H1 (cell line): ENCODE results near the gene TMEM40. TPM values are rescaled to one million over a fixed set of nuclear protein-coding genes. Genes with fewer than 3 reads are reported as not detected.

Experiments
- CTCF ChIA-PET: fragments of 300-600 bp; sonication (Branson Sonifier 250); formaldehyde crosslinking; loops from one replicate; lab custom pipeline; 2021; ENCODE audit not compliant: partially characterized antibody; lab: Charles Lee
- POLR2A ChIA-PET: fragments of 300-600 bp; sonication (Branson Sonifier 250); formaldehyde crosslinking; loops from one replicate; lab custom pipeline; 2021; ENCODE audit warnings: inconsistent platforms; ENCODE audit not compliant: partially characterized antibody; lab: Charles Lee
- DNase-seq, 2 experiments: peaks; one replicate each; pipeline versions ENCODE4 v3.0.0 to v3.0.0-alpha.2; 2010 to 2022; ENCODE audit warnings: low spot score in 2 of 2, low read depth in 1 of 2, mixed read lengths in 1 of 2
- FAIRE-seq: peaks from 2 replicates; lab custom pipeline; 2011; peaks lifted over from hg19 to GRCh38; lab: Jason Lieb, UNC
- H2AFZ ChIP-seq: 2 replicates; pipeline ENCODE4 v1.8.1; 2012; ENCODE audit warnings: low read length, inconsistent platforms
- H2AK5ac ChIP-seq: 2 replicates; pipeline ENCODE4 v1.6.1; 2013; ENCODE audit warnings: low read depth, low read length
- H2BK120ac ChIP-seq: replicated peaks from 2 replicates; pipeline ENCODE3; 2013; ENCODE audit warnings: low read depth, low read length, inconsistent platforms
- H2BK12ac ChIP-seq: 2 replicates; pipeline ENCODE4 v1.6.1; 2013; ENCODE audit warnings: low read depth, low read length
- H2BK15ac ChIP-seq: 2 replicates; pipeline ENCODE4 v1.6.1; 2013; ENCODE audit warnings: low read length
- H2BK20ac ChIP-seq: 2 replicates; pipeline ENCODE4 v1.6.1; 2013; ENCODE audit warnings: low read length
- H2BK5ac ChIP-seq: 2 replicates; pipeline ENCODE4 v1.6.1; 2013; ENCODE audit warnings: low read depth, low read length
- H3K14ac ChIP-seq: 2 replicates; pipeline ENCODE4 v1.6.1; 2013; ENCODE audit warnings: inconsistent platforms; ENCODE audit not compliant: insufficient read length
- H3K18ac ChIP-seq: 2 replicates; pipeline ENCODE4 v1.6.1; 2013; ENCODE audit warnings: low read length; ENCODE audit errors: extremely low read depth
- H3K23ac ChIP-seq: 2 replicates; pipeline ENCODE4 v1.6.1; 2013; ENCODE audit warnings: inconsistent platforms; ENCODE audit not compliant: insufficient read length
- H3K23me2 ChIP-seq: 2 replicates; pipeline ENCODE4 v1.6.1; 2013; ENCODE audit warnings: low read depth, low read length
- H3K27ac ChIP-seq: 2 replicates; pipeline ENCODE4 v1.6.1; 2011; ENCODE audit warnings: low read depth, low read length, inconsistent platforms
- H3K27me3 ChIP-seq, 4 experiments: replicated peaks in 1 of 4; 1 replicate in 1 of 4; 2 replicates in 3 of 4; pipeline versions ENCODE4 v1.6.1 to v1.8.1; 2011 to 2013; ENCODE audit warnings: low read length in 3 of 4, mild to moderate bottlenecking in 3 of 4, inconsistent platforms in 2 of 4, mixed read lengths in 2 of 4, moderate library complexity in 1 of 4; ENCODE audit not compliant: control insufficient read depth in 3 of 4, insufficient read depth in 3 of 4; ENCODE audit errors: extremely low read depth in 1 of 4
- H3K36me3 ChIP-seq, 4 experiments: 2 replicates each; pipeline versions ENCODE4 v1.6.1 to v1.8.1; 2011 to 2013; ENCODE audit warnings: mild to moderate bottlenecking in 4 of 4, low read length in 3 of 4, moderate library complexity in 2 of 4, control low read depth in 1 of 4, inconsistent platforms in 1 of 4; ENCODE audit not compliant: insufficient read depth in 4 of 4, control insufficient read depth in 2 of 4
- H3K4ac ChIP-seq: replicated peaks from 2 replicates; pipeline ENCODE3; 2013; ENCODE audit warnings: low read length, low read depth, mixed read lengths, inconsistent platforms; ENCODE audit not compliant: insufficient read length
- H3K4me1 ChIP-seq, 4 experiments: replicated peaks in 1 of 4; 1 replicate in 1 of 4; 2 replicates in 3 of 4; pipeline versions ENCODE4 v1.6.1 to v1.8.1; 2011 to 2013; ENCODE audit warnings: low read length in 3 of 4, inconsistent platforms in 2 of 4, mixed read lengths in 1 of 4; ENCODE audit not compliant: insufficient read depth in 4 of 4, control insufficient read depth in 3 of 4
- H3K4me2 ChIP-seq, 2 experiments: 2 replicates each; pipeline versions ENCODE4 v1.6.1 to v1.8.1; 2011 to 2013; ENCODE audit warnings: low read depth in 2 of 2, low read length in 2 of 2, control low read depth in 1 of 2, inconsistent platforms in 1 of 2, mild to moderate bottlenecking in 1 of 2; ENCODE audit not compliant: insufficient read depth in 1 of 2
- H3K4me3 ChIP-seq, 4 experiments: fragments of 200-600, 300-600 bp in 1 of 4; sonication (generic), shearing (Covaris generic), sonication (Bioruptor Twin) in 1 of 4; 2 replicates each; pipeline versions ENCODE4 v1.5.1 to v1.8.1; 2011 to 2016; ENCODE audit warnings: low read length in 4 of 4, low read depth in 3 of 4, control low read depth in 2 of 4, inconsistent platforms in 2 of 4, mild to moderate bottlenecking in 2 of 4, mixed read lengths in 1 of 4, moderate library complexity in 1 of 4; ENCODE audit not compliant: insufficient read depth in 2 of 4; ENCODE audit errors: extremely low read depth in 1 of 4
- H3K56ac ChIP-seq: replicated peaks from 2 replicates; pipeline ENCODE3; 2013; ENCODE audit warnings: low read depth, mild to moderate bottlenecking, mixed read lengths, low read length, inconsistent platforms; ENCODE audit not compliant: insufficient read length
- H3K79me1 ChIP-seq: 2 replicates; pipeline ENCODE4 v1.6.1; 2013; ENCODE audit warnings: low read depth, low read length, control low read depth
- H3K79me2 ChIP-seq, 2 experiments: 2 replicates each; pipeline versions ENCODE4 v1.6.1 to v1.8.1; 2012 to 2013; ENCODE audit warnings: low read length in 2 of 2, mild to moderate bottlenecking in 2 of 2, inconsistent platforms in 1 of 2; ENCODE audit not compliant: insufficient read depth in 2 of 2, control insufficient read depth in 1 of 2
- H3K9ac ChIP-seq, 4 experiments: replicated peaks in 1 of 4; 1 replicate in 1 of 4; 2 replicates in 3 of 4; pipeline versions ENCODE4 v1.6.1 to v1.8.1; 2011 to 2013; ENCODE audit warnings: low read depth in 3 of 4, low read length in 3 of 4, control low read depth in 2 of 4, mild to moderate bottlenecking in 2 of 4, moderate library complexity in 2 of 4, inconsistent platforms in 1 of 4; ENCODE audit errors: extremely low read depth in 1 of 4
- H3K9me3 ChIP-seq, 2 experiments: 2 replicates each; pipeline versions ENCODE4 v1.6.1 to v1.8.1; 2012 to 2013; ENCODE audit warnings: mild to moderate bottlenecking in 2 of 2, moderate library complexity in 2 of 2, control low read depth in 1 of 2, inconsistent platforms in 1 of 2, low read depth in 1 of 2, low read length in 1 of 2, mixed read lengths in 1 of 2; ENCODE audit not compliant: insufficient read depth in 2 of 2
- H4K20me1 ChIP-seq, 2 experiments: replicated peaks in 1 of 2; 2 replicates each; pipeline versions ENCODE3 to v1.8.1; 2011 to 2013; ENCODE audit warnings: inconsistent platforms in 2 of 2, low read length in 2 of 2, mild to moderate bottlenecking in 1 of 2; ENCODE audit not compliant: insufficient read depth in 2 of 2, control insufficient read depth in 1 of 2
- H4K5ac ChIP-seq: 2 replicates; pipeline ENCODE4 v1.6.1; 2013; ENCODE audit warnings: low read length, low read depth, mixed read lengths, inconsistent platforms; ENCODE audit not compliant: insufficient read length
- H4K8ac ChIP-seq: 2 replicates; pipeline ENCODE4 v1.8.0; 2013; ENCODE audit warnings: mild to moderate bottlenecking, moderate library complexity, low read length, inconsistent platforms; ENCODE audit not compliant: insufficient read depth; ENCODE audit errors: extremely low read depth
- H4K91ac ChIP-seq: replicated peaks from 2 replicates; pipeline ENCODE3; 2013; ENCODE audit warnings: low read length, mixed read lengths, inconsistent platforms; ENCODE audit not compliant: insufficient read length
- ASH2L ChIP-seq: fragments of 200-600, 300-600 bp; sonication (generic); IDR thresholded peaks from one replicate; pipeline ENCODE4 v1.7.1; 2017; ENCODE audit warnings: low read length
- ATF3 ChIP-seq: IDR thresholded peaks from 2 replicates; pipeline ENCODE4 v1.6.1; 2011; ENCODE audit warnings: low read depth, mild to moderate bottlenecking, low read length; ENCODE audit not compliant: insufficient read depth
- BCL11A ChIP-seq, 2 experiments: IDR thresholded peaks; one replicate each; pipeline ENCODE4 v1.6.1; 2011; ENCODE audit warnings: low read depth in 2 of 2, low read length in 2 of 2, mild to moderate bottlenecking in 2 of 2
- HDAC2 ChIP-seq, 2 experiments: fragments of 300-600 bp in 1 of 2; sonication (generic) in 1 of 2; IDR thresholded peaks; 2 replicates each; pipeline ENCODE4 v1.6.1; 2011 to 2012; ENCODE audit warnings: low read depth in 2 of 2, low read length in 2 of 2, mild to moderate bottlenecking in 2 of 2, moderate library complexity in 2 of 2, borderline replicate concordance in 1 of 2, inconsistent platforms in 1 of 2
- JUN ChIP-seq: IDR thresholded peaks from 2 replicates; pipeline ENCODE4 v1.6.1; 2011; ENCODE audit warnings: low read depth, mild to moderate bottlenecking, improper control_type of control experiment, low read length
- JUND ChIP-seq: IDR thresholded peaks from 2 replicates; pipeline ENCODE4 v1.6.1; 2011; ENCODE audit warnings: mild to moderate bottlenecking, improper control_type of control experiment, low read length
- KDM4A ChIP-seq: IDR thresholded peaks from one replicate; pipeline ENCODE4 v1.7.1; 2012; ENCODE audit warnings: low read depth, mild to moderate bottlenecking, moderate library complexity, low read length, inconsistent platforms; ENCODE audit not compliant: severe bottlenecking
- MAX ChIP-seq: IDR thresholded peaks from 2 replicates; pipeline ENCODE4 v1.6.1; 2012; ENCODE audit warnings: inconsistent platforms
- PHF8 ChIP-seq: fragments of 200-600 bp; sonication (generic); conservative IDR thresholded peaks from 2 replicates; pipeline ENCODE4 v1.7.1; 2012; ENCODE audit warnings: low read depth, mild to moderate bottlenecking, inconsistent platforms, low read length, moderate library complexity
- POLR2A ChIP-seq, 2 experiments: IDR thresholded peaks; 1 replicate in 1 of 2; 2 replicates in 1 of 2; pipeline ENCODE4 v1.6.1; 2011; ENCODE audit warnings: low read depth in 2 of 2, low read length in 2 of 2, mild to moderate bottlenecking in 2 of 2; ENCODE audit errors: control extremely low read depth in 1 of 2
- POLR2AphosphoS5 ChIP-seq: IDR thresholded peaks from 2 replicates; pipeline ENCODE4 v1.6.1; 2011; ENCODE audit warnings: low read depth, low read length
- SIRT6 ChIP-seq: IDR thresholded peaks from one replicate; pipeline ENCODE4 v1.7.1; 2012; ENCODE audit warnings: low read length, inconsistent platforms
- YY1 ChIP-seq: IDR thresholded peaks from 2 replicates; pipeline ENCODE4 v1.6.1; 2011; ENCODE audit warnings: low read depth, mild to moderate bottlenecking, low read length
- ZNF274 ChIP-seq: IDR thresholded peaks from 2 replicates; pipeline ENCODE4 v1.7.0; 2012; ENCODE audit warnings: low read length, borderline replicate concordance; ENCODE audit errors: extremely low read depth
- WGBS, 2 experiments: shearing (Covaris generic) in 1 of 2; methylation state at CpG; one replicate each; pipeline versions ENCODE4 v1.1.6 to v1.1.7; 2013 to 2015; ENCODE audit warnings: low lambda C conversion rate in 2 of 2, mixed read lengths in 2 of 2, inconsistent platforms in 1 of 2, low coverage in 1 of 2, missing lambda C conversion rate in 1 of 2; ENCODE audit not compliant: insufficient replicate concordance in 2 of 2, insufficient coverage in 1 of 2, insufficient read length in 1 of 2; ENCODE audit errors: extremely low coverage in 1 of 2, missing lambda C conversion rate in 1 of 2; 5-methylcytosine and 5-hydroxymethylcytosine counted together
- polyA plus RNA-seq, 7 experiments: library from polyadenylated mRNA; depleted of rRNA in 3 of 7; stranded (reverse) in 5 of 7; unstranded in 2 of 7; fragments of >200 nt in 5 of 7; fragments of 200-250 nt in 2 of 7; gene quantifications; 1 replicate in 5 of 7; 2 replicates in 1 of 7; 4 replicates in 1 of 7; pipeline versions ENCODE4 v1.2.1 to v1.2.3, GENCODE V29; 2011 to 2013; ENCODE audit warnings: missing spikeins in 2 of 7, mixed read lengths in 2 of 7
- total RNA-seq: library from RNA; stranded (reverse); fragmentation: NEBNext Ultra II Directional; extraction: Animal tissue kit (Norgen Biotek cat#: 25700); gene quantifications from 2 replicates; pipeline ENCODE4 v1.2.1, GENCODE V29; 2021

The TMEM40 gene
- total and polyA plus RNA-seq, 2 of the 8 experiments (the other 6 are each of a cell fraction or from before 2014, with no cell fraction given), result 0.18 TPM; not detected in 1

- DNase-seq, result no peak
- H3K4me1 ChIP-seq, result no peaks in the 10 kb centered on the region; a peak in 1 of 7 replicates
- H3K56ac ChIP-seq, result no peak overlapping the region
- no peak overlapping the region for H3K23ac ChIP-seq
- ChIA-PET POLR2A (interaction anchor here (1.0 kb wide), 1 partner anchor 88 kb away, joined by 5 read pairs; no protein-coding TSS in a partner anchor), CTCF (interaction anchor here (1.0 to 1.2 kb wide), 2 partner anchors 10 to 22 kb away, joined by 3 to 4 read pairs; no protein-coding TSS in a partner anchor)
- no peaks in the 10 kb centered on the region for H3K79me1 ChIP-seq
- no peaks in the 10 kb centered on the region for H3K9me3 ChIP-seq
- WGBS, 2 experiments, result 69% methylated on average over 3 of the region's 3 CpGs; no CpG with 5 or more reads in 1 of the 2 experiments
- no peak overlapping the region for H4K91ac ChIP-seq
- no peak overlapping the region for H3K14ac ChIP-seq
- H3K36me3 ChIP-seq, result no peaks in the 10 kb centered on the region
- no peak overlapping the region for H4K5ac ChIP-seq
- H4K8ac ChIP-seq, result no peak overlapping the region
- no peak overlapping the region for H3K4ac ChIP-seq
- H2BK12ac ChIP-seq, result no peak overlapping the region
- H3K18ac ChIP-seq, result no peak overlapping the region
- no peaks in the 10 kb centered on the region for H3K23me2 ChIP-seq
- no peak overlapping the region for H3K27ac ChIP-seq
- no peaks in the 10 kb centered on the region for H4K20me1 ChIP-seq
- H3K27me3 ChIP-seq, result no peaks in the 10 kb centered on the region
- H3K79me2 ChIP-seq, result no peaks in the 10 kb centered on the region
- no peak overlapping the region for H2AFZ ChIP-seq
- H3K4me3 ChIP-seq, result no peak overlapping the region
- no peak overlapping the region for H3K4me2 ChIP-seq
- H2AK5ac ChIP-seq, result no peak overlapping the region
- H2BK5ac ChIP-seq, result no peak overlapping the region
- no peak overlapping the region for H2BK15ac ChIP-seq
- no peak overlapping the region for H2BK120ac ChIP-seq
- no peak overlapping the region for H3K9ac ChIP-seq
- H2BK20ac ChIP-seq, result no peak overlapping the region
- no peak for FAIRE-seq
- TF ChIP-seq HDAC2 (IDR thresholded peaks at IDR 0.05; ENCODE audit: borderline replicate concordance in 1 of 2, low read depth in 2 of 2, low read length in 2 of 2) (no peak), MAX (no peak), BCL11A (IDR thresholded peaks at IDR 0.05; ENCODE audit: low read depth in 2 of 2, low read length in 2 of 2) (no peak), JUN (no peak), YY1 (no peak), POLR2AphosphoS5 (no peak), JUND (no peak), ZNF274 (no peak), POLR2A (IDR thresholded peaks at IDR 0.05; ENCODE audit: control extremely low read depth in 1 of 2, low read depth in 2 of 2, low read length in 2 of 2) (no peak), KDM4A (no peak), PHF8 (no peak), ASH2L (no peak), SIRT6 (no peak), ATF3 (no peak)
These were observed 31.6 kb downstream of the TMEM40 start for GRCh38 chr3:12727481-12727880.
